Stomach smooth muscle (tissue), 2 donors: Measurements from ENCODE around the gene SSPN.

Experiments
- H3K27ac ChIP-seq: one replicate; pipeline ENCODE4 v1.7.0; 2013; ENCODE audit warnings: mild to moderate bottlenecking, low read length, inconsistent platforms
- H3K27me3 ChIP-seq, 2 donors: one replicate each; pipeline ENCODE4 v1.7.0; 2013; ENCODE audit warnings: low read length in 2 of 2; ENCODE audit not compliant: insufficient read depth in 2 of 2, control insufficient read depth in 1 of 2
- H3K36me3 ChIP-seq, 2 donors: one replicate each; pipeline ENCODE4 v1.7.0; 2013; ENCODE audit warnings: low read length in 2 of 2; ENCODE audit not compliant: control insufficient read depth in 2 of 2, insufficient read depth in 2 of 2
- H3K4me1 ChIP-seq: one replicate; pipeline ENCODE4 v1.7.0; 2013; ENCODE audit warnings: low read length; ENCODE audit not compliant: control insufficient read depth, insufficient read depth
- H3K4me3 ChIP-seq, 2 donors: one replicate each; pipeline ENCODE4 v1.7.0; 2013; ENCODE audit warnings: low read length in 2 of 2
- H3K9ac ChIP-seq, 2 donors: one replicate each; pipeline ENCODE4 v1.7.0; 2013; ENCODE audit warnings: low read length in 2 of 2, mild to moderate bottlenecking in 1 of 2
- H3K9me3 ChIP-seq, 2 donors: one replicate each; pipeline ENCODE4 v1.7.0; 2013; ENCODE audit warnings: low read length in 2 of 2; ENCODE audit not compliant: control insufficient read depth in 2 of 2
- donor health status: healthy.
- donor health status: Pancreatic carcinoma.

SSPN gene

DNA sequence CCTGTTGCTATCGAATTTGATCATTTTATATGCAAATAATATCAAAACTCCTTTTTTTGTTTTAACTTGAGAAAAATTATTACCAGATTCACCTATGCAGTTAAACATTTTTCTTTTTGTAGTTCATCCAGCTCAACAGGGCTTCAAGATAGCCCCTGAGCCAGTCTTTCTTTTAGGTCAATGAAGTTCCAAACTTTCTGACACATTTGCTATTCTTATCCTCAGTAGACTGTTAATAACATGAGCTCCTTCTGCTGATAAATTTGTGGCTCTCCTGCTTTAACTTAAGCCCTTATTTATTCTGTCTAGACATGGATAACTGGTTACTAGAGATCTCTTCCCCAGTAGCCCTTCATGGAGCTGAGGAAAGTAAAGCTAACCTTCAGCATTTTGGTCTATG lies 33.2 kb upstream of the SSPN start:
- Histone ChIP-seq H3K36me3 (no peaks in the 10 kb centered on the region), H3K27me3 (peaks cover 0 to 5% of the 10 kb centered on the region in 2 donors), H3K27ac (no peak overlapping the region), H3K4me3 (no peak overlapping the region), H3K9me3 (no peaks in the 10 kb centered on the region), H3K9ac (no peak overlapping the region), H3K4me1 (no peaks in the 10 kb centered on the region)

DNA sequence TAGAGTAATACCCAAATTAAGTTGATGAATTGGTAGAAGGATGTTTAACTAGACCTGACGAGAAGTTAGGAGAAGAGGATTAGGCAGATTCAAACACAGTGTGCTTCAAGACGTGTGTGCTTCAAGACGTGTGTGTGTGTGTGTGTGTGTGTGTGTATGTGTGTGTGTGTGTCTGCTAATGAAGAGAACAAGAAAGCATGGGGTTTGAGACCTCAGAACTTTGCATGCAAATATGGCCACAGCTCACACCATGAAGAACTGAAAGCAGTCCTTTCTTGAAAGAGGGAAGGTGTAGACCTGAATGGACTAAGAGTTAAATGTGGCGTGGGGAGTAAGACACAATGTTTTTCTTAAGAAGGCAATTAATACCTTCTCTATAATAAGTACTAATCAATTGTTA lies 32.5 kb upstream of the SSPN start:
- Histone ChIP-seq H3K27me3 (peaks cover 0 to 5% of the 10 kb centered on the region in 2 donors), H3K36me3 (no peaks in the 10 kb centered on the region), H3K9ac (no peak overlapping the region), H3K4me3 (no peak overlapping the region), H3K9me3 (no peaks in the 10 kb centered on the region), H3K4me1 (no peaks in the 10 kb centered on the region), H3K27ac (no peak overlapping the region)

DNA sequence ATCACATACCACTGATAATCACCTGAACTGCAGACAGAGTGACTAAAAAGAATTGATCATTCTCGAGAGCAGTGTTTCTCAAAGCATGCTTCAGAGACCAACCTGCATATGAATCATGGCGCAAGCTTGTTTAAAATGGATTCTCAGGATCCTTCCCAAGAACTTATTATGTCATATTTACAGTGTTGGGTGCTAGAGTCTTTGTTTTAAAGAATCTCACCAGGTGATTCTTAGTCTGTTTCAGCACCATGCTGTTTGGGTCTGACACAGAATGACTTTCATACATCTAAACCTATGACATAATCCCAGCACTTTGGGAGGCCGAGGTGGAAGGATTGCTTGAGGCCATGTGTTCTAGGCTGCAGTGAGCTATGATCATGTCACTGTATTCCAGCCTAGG lies 31.3 kb upstream of the SSPN start:
- no peaks in the 10 kb centered on the region for H3K9me3 ChIP-seq
- H3K9ac ChIP-seq: no peak overlapping the region
- H3K27ac ChIP-seq: no peak overlapping the region
- H3K4me1 ChIP-seq: no peaks in the 10 kb centered on the region
- no peak overlapping the region for H3K4me3 ChIP-seq
- no peaks in the 10 kb centered on the region for H3K36me3 ChIP-seq
- H3K27me3 ChIP-seq: peaks cover 0 to under 1% of the 10 kb centered on the region in 2 donors

DNA sequence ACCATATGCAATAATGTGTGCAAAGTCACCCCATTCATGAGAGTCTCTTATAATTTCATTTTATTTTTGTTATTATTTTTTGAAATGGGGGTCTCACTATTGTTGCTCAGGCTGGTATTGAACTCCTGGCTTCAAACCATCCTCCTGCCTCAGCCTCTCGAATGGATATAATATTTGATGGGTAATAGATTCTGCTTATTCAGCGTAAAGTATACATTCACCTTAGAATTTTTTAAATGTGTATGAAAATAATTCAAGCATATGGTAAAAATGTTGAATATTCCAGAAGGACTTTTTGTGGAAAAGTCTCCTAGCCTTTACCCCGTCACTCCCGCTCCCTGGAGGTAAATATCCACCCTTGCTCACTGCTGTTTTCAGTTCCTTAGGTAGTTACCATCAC lies 23.4 kb upstream of the SSPN start:
- Histone ChIP-seq H3K27me3 (no peaks in the 10 kb centered on the region), H3K9ac (no peak overlapping the region), H3K4me3 (no peak overlapping the region), H3K27ac (no peak overlapping the region), H3K36me3 (no peaks in the 10 kb centered on the region), H3K9me3 (no peaks in the 10 kb centered on the region), H3K4me1 (no peaks in the 10 kb centered on the region)

DNA sequence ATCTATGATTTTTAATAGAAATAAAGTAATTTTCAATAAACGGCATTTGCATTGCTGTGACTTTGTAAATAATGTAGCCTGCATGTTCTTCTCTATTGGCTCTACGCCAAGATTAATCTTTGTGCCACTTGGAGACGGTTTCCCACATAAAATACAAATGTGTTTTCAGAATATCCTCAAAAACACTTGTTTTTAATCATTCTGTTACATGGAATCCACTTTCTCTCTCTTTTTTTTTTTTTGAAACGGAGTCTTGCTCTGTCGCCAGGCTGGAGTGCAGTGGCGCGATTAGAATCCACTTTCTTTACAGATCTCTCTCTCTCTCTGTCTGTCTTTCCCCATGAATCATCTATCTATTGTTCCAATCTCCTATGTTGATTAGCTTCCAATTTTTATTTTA lies 22.8 kb upstream of the SSPN start:
- Histone ChIP-seq H3K9ac (no peak overlapping the region), H3K9me3 (no peaks in the 10 kb centered on the region), H3K27me3 (no peaks in the 10 kb centered on the region), H3K4me1 (no peaks in the 10 kb centered on the region), H3K4me3 (no peak overlapping the region), H3K36me3 (no peaks in the 10 kb centered on the region), H3K27ac (no peak overlapping the region)

DNA sequence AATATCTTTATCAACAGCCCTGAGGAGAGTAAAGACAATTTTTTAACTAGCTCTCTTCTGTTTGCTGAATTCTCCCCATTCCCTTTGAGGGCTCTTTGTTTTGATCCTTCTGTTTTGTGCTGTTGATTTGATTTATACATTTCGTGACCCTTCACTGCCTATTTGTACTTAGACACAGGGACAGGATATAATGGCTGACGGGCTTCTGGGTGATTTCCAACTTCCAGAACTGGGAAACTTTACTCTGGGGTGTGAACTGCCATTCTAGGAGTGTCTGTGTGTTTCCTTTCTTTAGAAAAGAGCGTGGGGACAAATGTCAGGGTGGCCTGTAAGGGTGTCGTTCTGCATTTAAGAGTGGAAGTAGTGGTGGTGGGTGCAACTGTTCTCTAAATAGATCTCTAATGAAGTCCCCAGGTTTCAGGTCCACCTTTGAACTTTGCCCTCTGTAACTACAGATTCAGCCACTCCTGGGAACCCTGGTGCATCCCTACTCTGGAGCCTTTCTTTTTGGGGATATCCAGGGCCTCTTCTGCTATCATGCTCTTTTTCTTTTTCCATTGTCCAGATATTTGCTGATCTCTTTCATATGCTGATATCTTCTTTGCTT lies 22.3 kb upstream of the SSPN start:
- H3K27ac ChIP-seq: no peak overlapping the region
- no peak overlapping the region for H3K4me3 ChIP-seq
- no peaks in the 10 kb centered on the region for H3K27me3 ChIP-seq
- no peaks in the 10 kb centered on the region for H3K9me3 ChIP-seq
- H3K9ac ChIP-seq: no peak overlapping the region
- no peaks in the 10 kb centered on the region for H3K4me1 ChIP-seq
- H3K36me3 ChIP-seq: no peaks in the 10 kb centered on the region

DNA sequence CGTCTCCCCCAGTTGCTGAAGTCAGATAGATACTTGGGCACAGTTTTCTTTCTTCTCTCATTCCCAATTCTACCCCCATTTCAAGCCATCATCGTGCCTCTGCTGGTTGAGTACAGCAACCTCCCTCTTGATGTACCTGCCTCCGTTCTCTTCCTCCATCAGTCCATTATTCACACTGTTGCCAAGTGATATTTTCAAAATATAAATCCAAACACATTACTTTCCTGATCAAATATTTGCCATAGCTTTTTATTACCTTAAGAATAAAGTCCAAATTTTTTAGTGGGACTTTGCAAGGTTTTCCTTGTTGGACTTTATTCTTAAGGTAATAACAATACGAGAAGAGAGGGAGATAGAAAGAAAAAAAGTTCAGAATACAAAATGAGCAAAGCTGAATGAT lies 18.6 kb upstream of the SSPN start:
- no peaks in the 10 kb centered on the region for H3K9me3 ChIP-seq
- no peak overlapping the region for H3K9ac ChIP-seq
- no peak overlapping the region for H3K27ac ChIP-seq
- no peaks in the 10 kb centered on the region for H3K4me1 ChIP-seq
- H3K4me3 ChIP-seq: no peak overlapping the region
- H3K27me3 ChIP-seq: no peaks in the 10 kb centered on the region
- H3K36me3 ChIP-seq: no peaks in the 10 kb centered on the region

DNA sequence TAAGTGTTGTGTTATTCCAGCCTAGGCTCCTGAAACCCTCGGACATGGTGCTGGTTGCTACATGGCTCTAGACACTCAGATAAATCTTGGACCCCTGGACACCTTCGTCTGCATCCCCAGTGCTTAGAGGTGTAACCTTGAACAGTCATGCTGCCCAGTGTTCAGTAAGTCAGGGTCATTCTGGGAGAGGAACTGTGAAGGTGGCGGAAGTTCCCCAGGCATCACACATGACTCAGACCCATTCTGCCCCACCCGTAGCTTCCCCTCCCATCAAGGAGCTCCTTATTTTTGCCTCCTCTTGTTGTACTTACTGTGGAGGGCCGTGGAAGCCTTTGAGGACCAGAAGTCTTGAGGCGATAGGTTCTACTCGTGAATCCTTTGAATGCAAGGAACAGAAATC lies 18.1 kb upstream of the SSPN start:
- H3K9ac ChIP-seq: no peak overlapping the region

DNA sequence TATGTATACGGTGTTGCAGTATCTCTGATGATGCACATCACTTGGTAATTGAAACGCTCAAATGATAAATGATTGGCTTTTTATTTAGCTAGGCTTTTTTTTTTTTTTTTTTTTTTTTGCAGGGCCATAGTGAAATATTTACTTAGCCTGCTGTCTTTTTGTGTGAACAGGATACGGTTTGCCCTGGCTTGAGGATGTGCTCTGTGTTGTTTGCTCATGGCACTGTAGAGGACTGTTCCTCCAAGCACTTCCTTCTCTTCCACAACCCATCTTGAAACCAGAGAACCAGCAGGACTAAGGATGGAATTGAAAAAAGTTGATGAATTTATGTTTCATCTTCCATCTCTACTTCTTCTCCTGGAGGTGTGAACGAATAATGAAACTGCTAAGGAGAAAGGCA lies 15.5 kb upstream of the SSPN start:
- Histone ChIP-seq H3K9ac (no peak overlapping the region), H3K36me3 (no peaks in the 10 kb centered on the region), H3K4me1 (no peaks in the 10 kb centered on the region), H3K27ac (no peak overlapping the region), H3K4me3 (no peak overlapping the region), H3K27me3 (no peaks in the 10 kb centered on the region), H3K9me3 (no peaks in the 10 kb centered on the region)

More for the DNA sequence above, 18.1 kb upstream of the SSPN start:
- no peaks in the 10 kb centered on the region for H3K9me3 ChIP-seq
- no peaks in the 10 kb centered on the region for H3K36me3 ChIP-seq
- H3K4me3 ChIP-seq: no peak overlapping the region
- H3K27me3 ChIP-seq: no peaks in the 10 kb centered on the region
- H3K4me1 ChIP-seq: no peaks in the 10 kb centered on the region
- H3K27ac ChIP-seq: no peak overlapping the region

DNA sequence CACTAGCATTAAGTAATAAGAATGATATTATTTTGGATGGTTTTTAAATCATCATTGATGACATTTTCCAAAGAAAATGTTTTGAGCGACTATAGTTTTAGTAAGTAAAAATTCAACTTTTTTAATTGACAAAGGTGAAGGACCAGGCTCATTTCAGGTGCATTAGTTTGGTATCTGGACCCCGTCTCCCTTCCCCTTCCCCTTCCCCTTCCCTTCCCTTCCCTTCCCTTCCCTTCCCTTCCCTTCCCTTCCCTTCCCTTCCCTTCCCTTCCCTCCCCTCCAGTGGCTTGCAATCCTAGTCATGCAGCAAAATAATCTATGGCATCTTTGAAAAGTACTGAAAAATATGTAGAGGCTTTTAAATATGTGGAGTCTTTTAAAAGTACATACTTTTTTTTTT lies 13.0 kb upstream of the SSPN start:
- no peak overlapping the region for H3K27ac ChIP-seq
- H3K4me1 ChIP-seq: no peaks in the 10 kb centered on the region
- H3K27me3 ChIP-seq: no peaks in the 10 kb centered on the region
- H3K9me3 ChIP-seq: no peaks in the 10 kb centered on the region
- H3K36me3 ChIP-seq: no peaks in the 10 kb centered on the region
- H3K9ac ChIP-seq: no peak overlapping the region
- H3K4me3 ChIP-seq: no peak overlapping the region

DNA sequence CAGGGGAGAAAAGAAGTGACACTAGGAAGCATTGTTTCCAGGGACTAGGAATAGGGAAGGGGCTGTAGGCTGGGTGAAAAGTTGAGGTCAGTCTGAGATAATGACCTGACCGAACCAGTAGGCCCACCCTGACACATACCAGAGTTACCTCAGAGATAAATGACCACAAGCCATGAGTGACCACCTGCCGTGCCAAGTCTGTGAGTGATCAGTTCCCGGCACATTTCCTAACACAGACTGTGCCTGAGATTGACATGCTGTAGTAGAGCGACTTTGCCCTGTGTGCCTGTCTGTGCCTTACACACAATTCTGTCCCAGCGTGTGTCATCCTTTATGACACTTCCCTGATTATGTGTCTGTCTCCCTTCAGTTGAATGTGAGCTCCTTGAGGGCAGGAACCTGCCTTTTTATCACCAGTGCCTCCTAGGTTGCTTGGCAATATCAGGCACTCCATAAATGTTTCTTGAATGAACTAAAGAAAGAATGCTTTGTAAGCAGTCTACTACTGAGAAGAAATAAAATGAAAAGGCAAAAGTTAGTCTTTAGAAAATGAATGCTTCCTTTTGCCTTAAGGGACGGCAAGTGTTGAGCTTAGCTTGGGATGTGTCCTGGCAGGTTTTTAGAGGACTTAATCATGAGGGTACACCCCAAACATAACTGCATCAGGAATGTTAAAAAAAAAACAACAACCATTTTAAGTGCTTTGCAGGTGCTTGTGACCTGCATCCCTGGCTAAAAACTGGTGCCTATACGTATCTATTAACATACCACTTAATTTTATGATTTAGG lies 9.6 kb upstream of the SSPN start:
- no peak overlapping the region for H3K27ac ChIP-seq
- H3K4me3 ChIP-seq: no peak overlapping the region
- no peaks in the 10 kb centered on the region for H3K4me1 ChIP-seq
- H3K9me3 ChIP-seq: no peaks in the 10 kb centered on the region
- no peaks in the 10 kb centered on the region for H3K36me3 ChIP-seq
- H3K9ac ChIP-seq: no peak overlapping the region
- H3K27me3 ChIP-seq: no peaks in the 10 kb centered on the region
